HepG2 (cell line): ENCODE data around the gene PROKR1. TPM values are rescaled to one million over a fixed set of nuclear protein-coding genes. Genes with fewer than 3 reads are reported as not detected.

Experiments
- ATAC-seq: fragments of 200-7000 bp; cut with Tn5 transposase; 3 replicates; pipeline ENCODE4 v1.9.1; 2020; ENCODE audit warnings: mild to moderate bottlenecking, moderate library complexity
- BruUV-seq: library from RNA; stranded (reverse); fragments of 400-500 nt; replicated peaks from 2 replicates; lab custom pipeline; 2021; lab: Mats Ljungman, UMichigan
- CTCF ChIA-PET: fragments of 300-600 bp; formaldehyde crosslinking; extraction: SDS; loops from one replicate; lab custom pipeline; 2021; ENCODE audit warnings: low total read pairs, inconsistent platforms, low intra/inter-chr PET ratio; lab: Yijun Ruan, JAX
- POLR2A ChIA-PET: fragments of 350-600 bp; sonication (Branson Sonifier 250); formaldehyde crosslinking; loops from one replicate; lab custom pipeline; 2020; ENCODE audit warnings: antibody characterized with exemption, inconsistent platforms; lab: Yijun Ruan, JAX
- DNase-seq: peaks from one replicate; pipeline ENCODE4 v3.0.0-alpha.2; 2015; ENCODE audit warnings: low spot score
- FAIRE-seq: peaks from 3 replicates; lab custom pipeline; 2011; peaks lifted over from hg19 to GRCh38; lab: Jason Lieb, UNC
- H2AFZ ChIP-seq: one replicate; pipeline ENCODE4 v1.6.1; 2011; ENCODE audit warnings: low read length, inconsistent platforms
- H3K27ac ChIP-seq: fragments of 300-600 bp; 3 replicates; pipeline ENCODE4 v1.8.0; 2011; ENCODE audit warnings: mixed run types, mild to moderate bottlenecking, mixed read lengths, low read length, inconsistent platforms; ENCODE audit not compliant: insufficient read depth; ENCODE audit errors: extremely low read length
- H3K27me3 ChIP-seq, 2 experiments: fragments of 200-600 bp in 1 of 2; 2 replicates in 1 of 2; 3 replicates in 1 of 2; pipeline versions ENCODE4 v1.6.0 to v1.8.0; 2011; ENCODE audit warnings: low read length in 2 of 2, mild to moderate bottlenecking in 2 of 2, moderate library complexity in 2 of 2, inconsistent platforms in 1 of 2; ENCODE audit not compliant: insufficient read depth in 2 of 2, control insufficient read depth in 1 of 2
- H3K36me3 ChIP-seq, 2 experiments: fragments of 200-600 bp in 1 of 2; replicated peaks in 1 of 2; 2 replicates in 1 of 2; 3 replicates in 1 of 2; pipeline versions ENCODE4 v1.5.1 to v1.8.0; 2011; ENCODE audit warnings: low read length in 2 of 2, inconsistent platforms in 1 of 2; ENCODE audit not compliant: insufficient read depth in 2 of 2, control insufficient read depth in 1 of 2
- H3K4me1 ChIP-seq: 2 replicates; pipeline ENCODE4 v1.5.1; 2012; ENCODE audit warnings: low read length, inconsistent platforms; ENCODE audit not compliant: insufficient read depth
- H3K4me2 ChIP-seq: 2 replicates; pipeline ENCODE4 v1.6.0; 2011; ENCODE audit warnings: low read depth, low read length, inconsistent platforms
- H3K4me3 ChIP-seq, 3 experiments: fragments of 200-600 bp in 1 of 3; sonication (generic), shearing (Covaris generic) in 1 of 3; replicated peaks in 1 of 3; 2 replicates each; pipeline ENCODE4 v1.5.1; 2011 to 2016; ENCODE audit warnings: low read length in 3 of 3, inconsistent platforms in 2 of 3, low read depth in 2 of 3, mild to moderate bottlenecking in 2 of 3, control low read depth in 1 of 3, mixed read lengths in 1 of 3; ENCODE audit not compliant: insufficient read depth in 1 of 3
- H3K79me2 ChIP-seq: one replicate; pipeline ENCODE4 v1.6.1; 2011; ENCODE audit warnings: low read length, inconsistent platforms; ENCODE audit not compliant: insufficient read depth
- H3K9ac ChIP-seq: 2 replicates; pipeline ENCODE4 v1.6.0; 2011; ENCODE audit warnings: mild to moderate bottlenecking, low read depth, low read length, inconsistent platforms; ENCODE audit not compliant: insufficient read depth
- H3K9me3 ChIP-seq: 2 replicates; pipeline ENCODE4 v1.5.1; 2012; ENCODE audit warnings: mild to moderate bottlenecking, low read length
- H4K20me1 ChIP-seq: 2 replicates; pipeline ENCODE4 v1.6.0; 2011; ENCODE audit warnings: inconsistent platforms, mild to moderate bottlenecking, low read length, moderate library complexity; ENCODE audit not compliant: insufficient read depth
- ATF1 ChIP-seq: IDR thresholded peaks from 2 replicates; pipeline ENCODE4 v1.6.1; 2016; ENCODE audit warnings: mild to moderate bottlenecking, control low read depth
- HIC2 ChIP-seq: sonication (generic); formaldehyde crosslinking; IDR thresholded peaks from 2 replicates; pipeline ENCODE4 v1.9.0; 2022; ENCODE audit warnings: low read depth, missing genetic modification reagents
- NFE2 ChIP-seq: sonication (generic); formaldehyde crosslinking; IDR thresholded peaks from 2 replicates; pipeline ENCODE4 v1.4.0; 2020; ENCODE audit warnings: missing genetic modification reagents
- PLSCR1 ChIP-seq: sonication (generic); formaldehyde crosslinking; IDR thresholded peaks from 2 replicates; pipeline ENCODE4 v1.5.0; 2020; ENCODE audit warnings: missing genetic modification reagents, mild to moderate bottlenecking, borderline replicate concordance
- XBP1 ChIP-seq: sonication (generic); formaldehyde crosslinking; IDR thresholded peaks from 2 replicates; pipeline ENCODE4 v1.5.0; 2020; ENCODE audit warnings: missing genetic modification reagents
- ZNF10 ChIP-seq: sonication (generic); formaldehyde crosslinking; IDR thresholded peaks from 2 replicates; pipeline ENCODE4 v1.4.0; 2020; ENCODE audit warnings: mild to moderate bottlenecking, low read depth, missing genetic modification reagents, borderline replicate concordance
- ZNF484 ChIP-seq: sonication (generic); formaldehyde crosslinking; IDR thresholded peaks from 2 replicates; pipeline ENCODE4 v1.5.1; 2020; ENCODE audit warnings: mild to moderate bottlenecking, low read depth, missing genetic modification reagents, borderline replicate concordance
- WGBS: methylation state at CpG from one replicate; pipeline ENCODE4 v1.1.6; 2017; ENCODE audit warnings: low lambda C conversion rate; 5-methylcytosine and 5-hydroxymethylcytosine counted together
- in situ Hi-C: cut with HindIII; loops from 2 replicates; pipeline ENCODE4 v1.10.0; 2017; ENCODE audit warnings: low pct_unique_long_range_greater_than_20kb; ENCODE audit not compliant: extremely low pct_ligation_motif_present
- intact Hi-C: fragments of 100-400 bp; cut with micrococcal nuclease; formaldehyde crosslinking; loops from one replicate; pipeline ENCODE4 v1.10.0; 2022; ENCODE audit not compliant: unreplicated experiment
- polyA plus RNA-seq, 8 experiments: library from polyadenylated mRNA; depleted of rRNA in 3 of 8; stranded (reverse) in 7 of 8; unstranded in 1 of 8; fragments of >200 nt; fragmentation: Illumina TruSeq in 4 of 8; extraction: Trizol in 4 of 8; gene quantifications; 2 replicates each; pipeline versions ENCODE4 v1.2.1 to v1.2.3, GENCODE V29; 2011 to 2016; ENCODE audit warnings: low read depth in 4 of 8, missing spikeins in 1 of 8, mixed read lengths in 1 of 8; ENCODE audit not compliant: insufficient read depth in 1 of 8
- total RNA-seq, 5 experiments: library from RNA; depleted of rRNA; stranded (reverse); fragments of >200 nt; fragmentation: Illumina TruSeq; extraction: Trizol; gene quantifications; 2 replicates each; pipeline ENCODE4 v1.2.3, GENCODE V29; 2016; ENCODE audit warnings: low read depth in 1 of 5

Gene PROKR1
- total and polyA plus RNA-seq, 2 of the 13 experiments (the other 11 are each of a cell fraction or from before 2014, with no cell fraction given), result not detected

- no peak for TF ChIP-seq PLSCR1 (CRISPR knock-in tag)
Measured at GRCh38 chr2:68689553-68690537, 46.5 kb downstream of the PROKR1 start (continued).

GRCh38 chr2:68690851-68691250 lies 47.5 kb downstream of the PROKR1 start:
- no peak for ATAC-seq
- Histone ChIP-seq H3K27ac (no peak overlapping the region), H3K4me2 (no peak overlapping the region), H3K4me3 (no peak overlapping the region), H3K4me1 (no peaks in the 10 kb centered on the region), H3K36me3 (no peaks in the 10 kb centered on the region), H2AFZ (no peak overlapping the region), H3K27me3 (no peaks in the 10 kb centered on the region), H3K79me2 (no peaks in the 10 kb centered on the region), H3K9ac (no peak overlapping the region), H3K9me3 (no peaks in the 10 kb centered on the region), H4K20me1 (no peaks in the 10 kb centered on the region)
- TF ChIP-seq HIC2 (CRISPR knock-in tag) (no peak), ZNF484 (CRISPR knock-in tag) (no peak), ATF1 (CRISPR knock-in tag) (no peak), XBP1 (CRISPR knock-in tag) (no peak), NFE2 (no peak), ZNF10 (CRISPR knock-in tag) (no peak)
- intact Hi-C loops (no loop called here), in situ Hi-C loops (no loop called here)
- ChIA-PET CTCF (no interaction called here), POLR2A (no interaction called here)
- no peak for FAIRE-seq
- DNase-seq, result no peak
- no TSS peak for BruUV-seq
- 0% methylated on average over 3 of the region's 3 CpGs for WGBS
